Metanephros (tissue), 1 donor: ENCODE measurements around the gene ATG101. TPM values are rescaled to one million over a fixed set of nuclear protein-coding genes. Genes with fewer than 3 reads are reported as not detected.

ENCODE experiments used
- total RNA-seq: library from RNA; depleted of rRNA; stranded (reverse); fragments of >200 nt; gene quantifications from one replicate; pipeline ENCODE4 v1.2.3, GENCODE V29; 2014

ATG101 gene
- total RNA-seq: 21.0 TPM

GRCh38 chr12:52069327-52070184 is at the start of gene ATG101:
ATG101 (plus strand) TSS chr12:52069978; CDS start chr12:52073651, 3,673 bp downstream.

GRCh38 chr12:52050758-52051541 is 18.8 kb upstream of the ATG101 start, which contains the start of gene NR4A1:
NR4A1 (plus strand) TSS chr12:52051442; CDS start chr12:52054329, 2,887 bp downstream.

DNA sequence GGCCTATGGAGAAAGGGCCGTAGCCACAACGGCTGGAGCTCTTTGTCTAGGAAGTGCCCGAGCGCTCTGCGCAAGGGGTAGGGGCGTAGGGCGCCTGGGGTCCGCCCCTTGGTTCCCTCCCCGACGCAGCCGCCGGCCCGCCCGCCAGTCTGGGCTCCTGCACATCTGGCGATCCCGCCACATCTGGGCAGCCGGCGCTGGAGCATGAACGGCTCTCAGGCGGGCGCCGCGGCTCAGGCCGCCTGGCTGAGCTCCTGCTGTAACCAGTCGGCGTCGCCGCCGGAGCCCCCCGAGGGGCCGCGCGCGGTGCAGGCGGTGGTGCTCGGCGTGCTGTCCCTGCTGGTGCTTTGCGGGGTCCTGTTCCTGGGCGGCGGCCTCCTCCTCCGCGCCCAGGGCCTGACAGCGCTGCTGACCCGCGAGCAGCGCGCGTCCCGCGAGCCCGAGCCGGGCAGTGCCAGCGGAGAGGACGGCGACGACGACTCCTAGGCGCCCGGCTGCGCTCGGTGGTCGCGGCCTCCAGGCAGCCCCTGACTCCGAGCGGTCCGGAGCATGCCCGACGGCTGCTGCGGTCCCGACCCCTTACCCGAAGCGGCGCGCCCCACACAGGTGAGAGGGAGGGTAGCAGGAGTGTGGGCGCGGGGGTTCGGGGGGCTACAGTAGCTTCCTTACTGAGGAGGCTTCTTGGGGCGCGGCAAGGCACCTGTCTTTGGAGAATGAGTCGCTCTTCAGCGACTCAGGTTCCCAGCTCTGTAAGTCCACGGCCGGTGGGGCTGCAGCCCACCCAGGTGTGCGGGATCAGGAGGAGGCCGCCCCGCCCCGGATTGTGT is 10.0 kb downstream of the ATG101 start, which contains the start of gene SMIM41:
TSS of gene SMIM41 (plus strand) at position 129 of the 827 bp plus-strand sequence. CDS start at position 205, 76 bp downstream.

Other genes starting within 250 kb of the ATG101 start
- gene FIGNL2, start 221.3 kb upstream of the ATG101 start, total RNA-seq: 3.7 TPM
- gene ANKRD33, start 181.9 kb upstream of the ATG101 start, total RNA-seq: 0.64 TPM
- 72.2 TPM for gene ACVRL1, start 162.5 kb upstream of the ATG101 start, total RNA-seq
- 46.0 TPM for gene ACVR1B, start 118.3 kb upstream of the ATG101 start, total RNA-seq
- 17.7 TPM for gene TAMALIN, start 63.0 kb upstream of the ATG101 start, total RNA-seq
- gene NR4A1, start 18.5 kb upstream of the ATG101 start, total RNA-seq: 87.3 TPM
- 0.35 TPM for gene SMIM41, start 9.7 kb downstream of the ATG101 start, total RNA-seq
- 0.70 TPM for gene KRT80, start 122.0 kb downstream of the ATG101 start, total RNA-seq
- 43.1 TPM for gene KRT7, start 163.3 kb downstream of the ATG101 start, total RNA-seq
- gene KRT86, start 204.7 kb downstream of the ATG101 start, total RNA-seq: not detected
- gene KRT81, start 221.6 kb downstream of the ATG101 start, total RNA-seq: not detected